H9 (cell line): Measurements from ENCODE around the gene ASTN2. TPM values are rescaled to one million over a fixed set of nuclear protein-coding genes. Genes with fewer than 3 reads are reported as not detected.
A peak's percentile ranks its signal among the peaks of the same experiment; 100 is the strongest.

ENCODE experiments used
- DNase-seq: peaks from one replicate; pipeline ENCODE4 v3.0.0-alpha.2; 2017
- H2AFZ ChIP-seq: one replicate; pipeline ENCODE4 v1.6.1; 2013; ENCODE audit warnings: mild to moderate bottlenecking, low read length, control low read depth, moderate library complexity
- H2AK5ac ChIP-seq: 2 replicates; pipeline ENCODE4 v1.6.1; 2013; ENCODE audit warnings: low read length, control low read depth, mixed read lengths; ENCODE audit not compliant: insufficient read length
- H2BK120ac ChIP-seq: one replicate; pipeline ENCODE4 v1.6.1; 2013; ENCODE audit warnings: low read depth, mild to moderate bottlenecking, low read length, control low read depth, inconsistent platforms; ENCODE audit not compliant: poor library complexity, severe bottlenecking
- H2BK12ac ChIP-seq: 2 replicates; pipeline ENCODE4 v1.6.1; 2013; ENCODE audit warnings: low read length, control low read depth, mixed read lengths, low read depth; ENCODE audit not compliant: insufficient read length
- H2BK15ac ChIP-seq: 2 replicates; pipeline ENCODE4 v1.6.1; 2013; ENCODE audit warnings: low read depth, low read length, control low read depth
- H2BK20ac ChIP-seq: one replicate; pipeline ENCODE4 v1.6.1; 2013; ENCODE audit warnings: low read depth, mild to moderate bottlenecking, low read length, control low read depth, inconsistent platforms; ENCODE audit not compliant: poor library complexity, severe bottlenecking
- H2BK5ac ChIP-seq: 2 replicates; pipeline ENCODE4 v1.6.1; 2013; ENCODE audit warnings: low read length, control low read depth, mixed read lengths; ENCODE audit not compliant: insufficient read length
- H3K14ac ChIP-seq: 2 replicates; pipeline ENCODE4 v1.6.1; 2013; ENCODE audit warnings: low read length, control low read depth; ENCODE audit not compliant: insufficient read depth
- H3K18ac ChIP-seq: 2 replicates; pipeline ENCODE4 v1.6.1; 2013; ENCODE audit warnings: low read depth, mild to moderate bottlenecking, mixed read lengths, low read length, control low read depth; ENCODE audit not compliant: insufficient read length
- H3K23ac ChIP-seq: 2 replicates; pipeline ENCODE4 v1.6.1; 2013; ENCODE audit warnings: low read length, control low read depth, mixed read lengths, low read depth; ENCODE audit not compliant: insufficient read length
- H3K23me2 ChIP-seq: 2 replicates; pipeline ENCODE4 v1.6.1; 2013; ENCODE audit warnings: low read depth, mild to moderate bottlenecking, mixed read lengths, low read length, control low read depth; ENCODE audit not compliant: insufficient read length, poor library complexity, severe bottlenecking
- H3K27ac ChIP-seq: 2 replicates; pipeline ENCODE4 v1.5.1; 2013; ENCODE audit warnings: low read length, control low read depth, mixed read lengths, low read depth; ENCODE audit not compliant: insufficient read length
- H3K27me3 ChIP-seq: 2 replicates; pipeline ENCODE4 v1.6.1; 2013; ENCODE audit warnings: low read length, control low read depth, inconsistent platforms; ENCODE audit not compliant: insufficient read depth
- H3K4ac ChIP-seq: 2 replicates; pipeline ENCODE4 v1.6.1; 2013; ENCODE audit warnings: low read depth, mild to moderate bottlenecking, control low read depth, inconsistent platforms, low read length, moderate library complexity
- H3K4me1 ChIP-seq: 2 replicates; pipeline ENCODE4 v1.6.1; 2013; ENCODE audit warnings: low read length, control low read depth, inconsistent platforms; ENCODE audit not compliant: insufficient read depth
- H3K4me2 ChIP-seq: 2 replicates; pipeline ENCODE4 v1.6.1; 2013; ENCODE audit warnings: low read length, control low read depth, mixed read lengths; ENCODE audit not compliant: insufficient read length, insufficient read depth
- H3K56ac ChIP-seq: 2 replicates; pipeline ENCODE4 v1.6.1; 2013; ENCODE audit warnings: low read depth, mild to moderate bottlenecking, mixed read lengths, low read length, control low read depth; ENCODE audit not compliant: insufficient read length
- H3K79me1 ChIP-seq: 2 replicates; pipeline ENCODE4 v1.6.1; 2013; ENCODE audit warnings: low read depth, mild to moderate bottlenecking, moderate library complexity, low read length, control low read depth, inconsistent platforms; ENCODE audit not compliant: insufficient read depth, poor library complexity, severe bottlenecking
- H3K79me2 ChIP-seq: 2 replicates; pipeline ENCODE4 v1.6.1; 2013; ENCODE audit warnings: low read length, control low read depth, inconsistent platforms; ENCODE audit not compliant: insufficient read depth
- H3K9ac ChIP-seq: 2 replicates; pipeline ENCODE4 v1.6.1; 2013; ENCODE audit warnings: low read length, control low read depth, mixed read lengths; ENCODE audit not compliant: insufficient read length; ENCODE audit errors: extremely low read depth
- H3K9me3 ChIP-seq: one replicate; pipeline ENCODE4 v1.6.1; 2013; ENCODE audit warnings: low read depth, low read length, inconsistent platforms; ENCODE audit not compliant: control insufficient read depth
- H3T11ph ChIP-seq: one replicate; pipeline ENCODE4 v1.6.1; 2013; ENCODE audit warnings: mild to moderate bottlenecking, low read length, control low read depth, inconsistent platforms
- H4K20me1 ChIP-seq: one replicate; pipeline ENCODE4 v1.6.1; 2013; ENCODE audit not compliant: control insufficient read depth, insufficient read length, insufficient read depth
- H4K5ac ChIP-seq: 2 replicates; pipeline ENCODE4 v1.6.1; 2013; ENCODE audit warnings: low read depth, mild to moderate bottlenecking, mixed read lengths, low read length, control low read depth; ENCODE audit not compliant: insufficient read length
- H4K8ac ChIP-seq: replicated peaks from 2 replicates; pipeline ENCODE4 v1.6.1; 2013; ENCODE audit warnings: low read length, control low read depth, mixed read lengths, low read depth; ENCODE audit not compliant: insufficient read length
- H4K91ac ChIP-seq: 2 replicates; pipeline ENCODE4 v1.6.1; 2013; ENCODE audit warnings: low read depth, mild to moderate bottlenecking, moderate library complexity, mixed read lengths, low read length, control low read depth; ENCODE audit not compliant: insufficient read length
- H3K27ac Mint-ChIP-seq, 3 experiments: 2 replicates in 2 of 3; 3 replicates in 1 of 3; pipeline ENCODE4 v1.8.0; 2020 to 2021; ENCODE audit warnings: mixed read lengths in 3 of 3, mild to moderate bottlenecking in 1 of 3, moderate library complexity in 1 of 3
- H3K27me3 Mint-ChIP-seq: 2 replicates; pipeline ENCODE4 v1.8.0; 2021; ENCODE audit warnings: low read depth, mild to moderate bottlenecking, moderate library complexity, mixed read lengths
- H3K36me3 Mint-ChIP-seq, 3 experiments: 2 replicates in 2 of 3; 3 replicates in 1 of 3; pipeline ENCODE4 v1.8.0; 2020 to 2021; ENCODE audit warnings: low read depth in 3 of 3, mixed read lengths in 3 of 3; ENCODE audit not compliant: insufficient read depth in 1 of 3
- H3K4me1 Mint-ChIP-seq, 2 experiments: 2 replicates each; pipeline ENCODE4 v1.8.0; 2020; ENCODE audit warnings: mixed read lengths in 2 of 2
- H3K4me3 Mint-ChIP-seq, 2 experiments: 2 replicates in 1 of 2; 3 replicates in 1 of 2; pipeline ENCODE4 v1.8.0; 2020 to 2021; ENCODE audit warnings: mild to moderate bottlenecking in 2 of 2, mixed read lengths in 2 of 2, moderate library complexity in 1 of 2
- H3K9me3 Mint-ChIP-seq, 2 experiments: 2 replicates in 1 of 2; 3 replicates in 1 of 2; pipeline ENCODE4 v1.8.0; 2020; ENCODE audit warnings: mild to moderate bottlenecking in 2 of 2, mixed read lengths in 2 of 2, moderate library complexity in 1 of 2
- WGBS: extraction: QIAGEN DNeasy Blood & Tissue Kit; methylation state at CpG from one replicate; pipeline ENCODE4 v1.1.7; 2013; ENCODE audit warnings: missing lambda C conversion rate, low lambda C conversion rate, mixed read lengths; ENCODE audit not compliant: insufficient read length; ENCODE audit errors: extremely low coverage; 5-methylcytosine and 5-hydroxymethylcytosine counted together
- total RNA-seq: library from RNA; stranded (reverse); gene quantifications from 2 replicates; pipeline ENCODE4 v1.2.1, GENCODE V29; 2021
- TF ChIP-seq, protein P1 (sequence below): fragments of 200-600 bp; sonication (generic); conservative IDR thresholded peaks from 3 replicates; pipeline ENCODE4 v1.8.0; 2021; ENCODE audit warnings: antibody characterized with exemption, mild to moderate bottlenecking

ASTN2 gene
- total RNA-seq, 1 experiment from 2014 or later = 9.7 TPM

DNA sequence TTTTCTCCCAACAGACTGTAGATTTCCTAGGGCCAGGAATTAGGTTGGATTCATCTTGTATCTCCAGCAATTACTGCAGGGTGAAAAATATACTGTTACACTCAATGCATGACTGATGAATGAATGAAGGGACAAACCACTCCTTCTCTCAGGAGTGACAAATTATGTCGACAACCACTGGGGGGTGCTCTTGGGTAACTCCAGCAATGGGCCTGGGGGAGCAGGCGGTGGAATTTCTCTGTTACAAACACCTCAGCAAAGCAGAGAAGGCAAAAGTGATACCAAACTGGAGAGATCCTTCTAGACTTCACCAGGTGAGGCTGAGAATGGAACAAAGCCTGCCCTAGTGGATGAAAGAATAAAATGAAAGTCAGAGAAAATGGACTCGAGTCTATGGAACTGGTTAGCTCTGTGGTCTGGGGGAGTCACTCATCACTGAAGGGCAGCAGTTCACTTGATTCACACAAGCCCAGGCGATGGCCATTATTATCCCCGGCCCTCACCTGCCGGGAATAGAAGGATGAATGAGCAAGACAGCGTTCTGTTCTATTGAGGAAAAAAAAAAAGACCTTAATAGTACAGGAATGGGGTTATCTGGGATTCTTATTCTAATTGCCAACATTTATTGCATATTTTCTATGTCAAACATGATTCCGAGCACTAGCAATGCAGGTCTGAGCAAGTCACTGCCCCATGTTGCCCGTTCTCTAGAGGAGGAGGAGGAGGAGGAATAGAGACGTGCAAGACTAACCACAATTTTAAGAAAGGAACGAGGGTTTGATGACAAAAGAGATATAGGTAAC is 341.1 kb downstream of the ASTN2 start:
- Histone ChIP-seq H3K23ac (no peak overlapping the region), H3K9ac (no peak overlapping the region), H2BK5ac (no peak overlapping the region), H3K4ac (no peak overlapping the region), H2AK5ac (no peak overlapping the region), H3K27me3 (no peaks in the 10 kb centered on the region), H3K23me2 (no peaks in the 10 kb centered on the region), H2BK15ac (no peak overlapping the region), H2AFZ (no peak overlapping the region), H3K9me3 (no peaks in the 10 kb centered on the region), H3K14ac (no peak overlapping the region), H3K18ac (no peak overlapping the region), H4K5ac (no peak overlapping the region), H3K4me1 (peaks cover 2% of the 10 kb centered on the region; the same call in 1 of the 2 replicates), H4K91ac (no peak overlapping the region), H4K20me1 (no peaks in the 10 kb centered on the region), H3K79me2 (no peaks in the 10 kb centered on the region), H2BK12ac (no peak overlapping the region), H3K4me2 (no peak overlapping the region), H3K27ac (no peak overlapping the region), H3K56ac (no peak overlapping the region), H3T11ph (no peak overlapping the region), H2BK120ac (no peak overlapping the region), H3K79me1 (no peaks in the 10 kb centered on the region), H2BK20ac (no peak overlapping the region), H4K8ac (no peak overlapping the region)
- TF ChIP-seq, protein P1, sequence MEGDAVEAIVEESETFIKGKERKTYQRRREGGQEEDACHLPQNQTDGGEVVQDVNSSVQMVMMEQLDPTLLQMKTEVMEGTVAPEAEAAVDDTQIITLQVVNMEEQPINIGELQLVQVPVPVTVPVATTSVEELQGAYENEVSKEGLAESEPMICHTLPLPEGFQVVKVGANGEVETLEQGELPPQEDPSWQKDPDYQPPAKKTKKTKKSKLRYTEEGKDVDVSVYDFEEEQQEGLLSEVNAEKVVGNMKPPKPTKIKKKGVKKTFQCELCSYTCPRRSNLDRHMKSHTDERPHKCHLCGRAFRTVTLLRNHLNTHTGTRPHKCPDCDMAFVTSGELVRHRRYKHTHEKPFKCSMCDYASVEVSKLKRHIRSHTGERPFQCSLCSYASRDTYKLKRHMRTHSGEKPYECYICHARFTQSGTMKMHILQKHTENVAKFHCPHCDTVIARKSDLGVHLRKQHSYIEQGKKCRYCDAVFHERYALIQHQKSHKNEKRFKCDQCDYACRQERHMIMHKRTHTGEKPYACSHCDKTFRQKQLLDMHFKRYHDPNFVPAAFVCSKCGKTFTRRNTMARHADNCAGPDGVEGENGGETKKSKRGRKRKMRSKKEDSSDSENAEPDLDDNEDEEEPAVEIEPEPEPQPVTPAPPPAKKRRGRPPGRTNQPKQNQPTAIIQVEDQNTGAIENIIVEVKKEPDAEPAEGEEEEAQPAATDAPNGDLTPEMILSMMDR = peak; percentile 86
- DNase-seq = peak; percentile 67
- H3K27me3 Mint-ChIP-seq = no peaks in the 10 kb centered on the region; the same call in 1 of the 2 replicates
- no peak overlapping the region for H3K4me3 Mint-ChIP-seq
- no peak overlapping the region for H3K27ac Mint-ChIP-seq
- WGBS = no CpG with 5 or more reads among the region's 11 CpGs
- peaks cover 24 to 34% of the 10 kb centered on the region in 2 experiments for H3K4me1 Mint-ChIP-seq
- no peaks in the 10 kb centered on the region for H3K36me3 Mint-ChIP-seq
- no peaks in the 10 kb centered on the region for H3K9me3 Mint-ChIP-seq
